Tibial nerve (tissue), 3 donors: ENCODE results near the gene TRIM9.

Source experiments
- CTCF ChIP-seq, 5 experiments: fragments of 200-600 bp in 3 of 5; fragments of 450-650 bp in 2 of 5; sonication (generic) in 3 of 5; IDR thresholded peaks; one replicate each; pipeline ENCODE4 v1.5.1; 2016 to 2019; ENCODE audit warnings: antibody characterized with exemption in 5 of 5, mild to moderate bottlenecking in 3 of 5, moderate library complexity in 2 of 5
- POLR2A ChIP-seq, 2 donors: fragments of 450-650 bp; IDR thresholded peaks; one replicate each; pipeline ENCODE4 v1.6.1; 2017; ENCODE audit warnings: antibody characterized with exemption in 2 of 2, mild to moderate bottlenecking in 2 of 2, moderate library complexity in 2 of 2

GRCh38 chr14:50974118-50974517 is 120.8 kb downstream of the TRIM9 start:
- no peak for TF ChIP-seq CTCF (IDR thresholded peaks at IDR 0.05)
- TF ChIP-seq POLR2A (IDR thresholded peaks at IDR 0.05): no peak
